HepG2 (cell line): ENCODE results near the gene AIFM1. TPM values are rescaled to one million over a fixed set of nuclear protein-coding genes. Genes with fewer than 3 reads are reported as not detected.

ENCODE experiments used
- CBX5 ChIP-seq: sonication (generic); formaldehyde crosslinking; IDR thresholded peaks from 2 replicates; pipeline ENCODE4 v1.4.0; 2020; ENCODE audit warnings: missing genetic modification reagents, borderline replicate concordance
- ZBTB10 ChIP-seq: sonication (generic); formaldehyde crosslinking; IDR thresholded peaks from 2 replicates; pipeline ENCODE4 v1.4.0; 2020; ENCODE audit warnings: missing genetic modification reagents, borderline replicate concordance
- ZNF687 ChIP-seq: sonication (generic); formaldehyde crosslinking; IDR thresholded peaks from 2 replicates; pipeline ENCODE4 v1.5.1; 2020; ENCODE audit warnings: mild to moderate bottlenecking, missing genetic modification reagents, moderate library complexity
- ZNF777 ChIP-seq: sonication (generic); formaldehyde crosslinking; IDR thresholded peaks from 2 replicates; pipeline ENCODE4 v1.4.0; 2020; ENCODE audit warnings: missing genetic modification reagents
- polyA plus RNA-seq, 8 experiments: library from polyadenylated mRNA; depleted of rRNA in 3 of 8; stranded (reverse) in 7 of 8; unstranded in 1 of 8; fragments of >200 nt; fragmentation: Illumina TruSeq in 4 of 8; extraction: Trizol in 4 of 8; gene quantifications; 2 replicates each; pipeline versions ENCODE4 v1.2.1 to v1.2.3, GENCODE V29; 2011 to 2016; ENCODE audit warnings: low read depth in 4 of 8, missing spikeins in 1 of 8, mixed read lengths in 1 of 8; ENCODE audit not compliant: insufficient read depth in 1 of 8
- total RNA-seq, 5 experiments: library from RNA; depleted of rRNA; stranded (reverse); fragments of >200 nt; fragmentation: Illumina TruSeq; extraction: Trizol; gene quantifications; 2 replicates each; pipeline ENCODE4 v1.2.3, GENCODE V29; 2016; ENCODE audit warnings: low read depth in 1 of 5
- TF ChIP-seq, protein P1 (sequence below): sonication (generic); formaldehyde crosslinking; IDR thresholded peaks from 2 replicates; pipeline ENCODE4 v1.9.0; 2021; ENCODE audit warnings: missing genetic modification reagents, borderline replicate concordance
- TF ChIP-seq, protein P2 (sequence below): sonication (generic); formaldehyde crosslinking; IDR thresholded peaks from 2 replicates; pipeline ENCODE4 v1.4.0; 2020; ENCODE audit warnings: missing genetic modification reagents, borderline replicate concordance
- TF ChIP-seq, protein P3 (sequence below): sonication (generic); IDR thresholded peaks from 2 replicates; pipeline ENCODE4 v1.6.1; 2016; ENCODE audit warnings: low read depth, borderline replicate concordance
- TF ChIP-seq, protein P4 (sequence below): sonication (generic); formaldehyde crosslinking; IDR thresholded peaks from 2 replicates; pipeline ENCODE4 v1.8.0; 2022; ENCODE audit warnings: mild to moderate bottlenecking, missing genetic modification reagents, moderate library complexity

AIFM1 gene
- total and polyA plus RNA-seq, 2 of the 13 experiments (the other 11 are each of a cell fraction or from before 2014, with no cell fraction given), result 42.8 to 46.9 TPM

- peak; percentile 49 for TF ChIP-seq ZNF687
- TF ChIP-seq, protein P1, sequence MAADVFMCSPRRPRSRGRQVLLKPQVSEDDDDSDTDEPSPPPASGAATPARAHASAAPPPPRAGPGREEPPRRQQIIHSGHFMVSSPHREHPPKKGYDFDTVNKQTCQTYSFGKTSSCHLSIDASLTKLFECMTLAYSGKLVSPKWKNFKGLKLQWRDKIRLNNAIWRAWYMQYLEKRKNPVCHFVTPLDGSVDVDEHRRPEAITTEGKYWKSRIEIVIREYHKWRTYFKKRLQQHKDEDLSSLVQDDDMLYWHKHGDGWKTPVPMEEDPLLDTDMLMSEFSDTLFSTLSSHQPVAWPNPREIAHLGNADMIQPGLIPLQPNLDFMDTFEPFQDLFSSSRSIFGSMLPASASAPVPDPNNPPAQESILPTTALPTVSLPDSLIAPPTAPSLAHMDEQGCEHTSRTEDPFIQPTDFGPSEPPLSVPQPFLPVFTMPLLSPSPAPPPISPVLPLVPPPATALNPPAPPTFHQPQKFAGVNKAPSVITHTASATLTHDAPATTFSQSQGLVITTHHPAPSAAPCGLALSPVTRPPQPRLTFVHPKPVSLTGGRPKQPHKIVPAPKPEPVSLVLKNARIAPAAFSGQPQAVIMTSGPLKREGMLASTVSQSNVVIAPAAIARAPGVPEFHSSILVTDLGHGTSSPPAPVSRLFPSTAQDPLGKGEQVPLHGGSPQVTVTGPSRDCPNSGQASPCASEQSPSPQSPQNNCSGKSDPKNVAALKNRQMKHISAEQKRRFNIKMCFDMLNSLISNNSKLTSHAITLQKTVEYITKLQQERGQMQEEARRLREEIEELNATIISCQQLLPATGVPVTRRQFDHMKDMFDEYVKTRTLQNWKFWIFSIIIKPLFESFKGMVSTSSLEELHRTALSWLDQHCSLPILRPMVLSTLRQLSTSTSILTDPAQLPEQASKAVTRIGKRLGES (CRISPR knock-in tag), result no peak
- TF ChIP-seq, protein P2, sequence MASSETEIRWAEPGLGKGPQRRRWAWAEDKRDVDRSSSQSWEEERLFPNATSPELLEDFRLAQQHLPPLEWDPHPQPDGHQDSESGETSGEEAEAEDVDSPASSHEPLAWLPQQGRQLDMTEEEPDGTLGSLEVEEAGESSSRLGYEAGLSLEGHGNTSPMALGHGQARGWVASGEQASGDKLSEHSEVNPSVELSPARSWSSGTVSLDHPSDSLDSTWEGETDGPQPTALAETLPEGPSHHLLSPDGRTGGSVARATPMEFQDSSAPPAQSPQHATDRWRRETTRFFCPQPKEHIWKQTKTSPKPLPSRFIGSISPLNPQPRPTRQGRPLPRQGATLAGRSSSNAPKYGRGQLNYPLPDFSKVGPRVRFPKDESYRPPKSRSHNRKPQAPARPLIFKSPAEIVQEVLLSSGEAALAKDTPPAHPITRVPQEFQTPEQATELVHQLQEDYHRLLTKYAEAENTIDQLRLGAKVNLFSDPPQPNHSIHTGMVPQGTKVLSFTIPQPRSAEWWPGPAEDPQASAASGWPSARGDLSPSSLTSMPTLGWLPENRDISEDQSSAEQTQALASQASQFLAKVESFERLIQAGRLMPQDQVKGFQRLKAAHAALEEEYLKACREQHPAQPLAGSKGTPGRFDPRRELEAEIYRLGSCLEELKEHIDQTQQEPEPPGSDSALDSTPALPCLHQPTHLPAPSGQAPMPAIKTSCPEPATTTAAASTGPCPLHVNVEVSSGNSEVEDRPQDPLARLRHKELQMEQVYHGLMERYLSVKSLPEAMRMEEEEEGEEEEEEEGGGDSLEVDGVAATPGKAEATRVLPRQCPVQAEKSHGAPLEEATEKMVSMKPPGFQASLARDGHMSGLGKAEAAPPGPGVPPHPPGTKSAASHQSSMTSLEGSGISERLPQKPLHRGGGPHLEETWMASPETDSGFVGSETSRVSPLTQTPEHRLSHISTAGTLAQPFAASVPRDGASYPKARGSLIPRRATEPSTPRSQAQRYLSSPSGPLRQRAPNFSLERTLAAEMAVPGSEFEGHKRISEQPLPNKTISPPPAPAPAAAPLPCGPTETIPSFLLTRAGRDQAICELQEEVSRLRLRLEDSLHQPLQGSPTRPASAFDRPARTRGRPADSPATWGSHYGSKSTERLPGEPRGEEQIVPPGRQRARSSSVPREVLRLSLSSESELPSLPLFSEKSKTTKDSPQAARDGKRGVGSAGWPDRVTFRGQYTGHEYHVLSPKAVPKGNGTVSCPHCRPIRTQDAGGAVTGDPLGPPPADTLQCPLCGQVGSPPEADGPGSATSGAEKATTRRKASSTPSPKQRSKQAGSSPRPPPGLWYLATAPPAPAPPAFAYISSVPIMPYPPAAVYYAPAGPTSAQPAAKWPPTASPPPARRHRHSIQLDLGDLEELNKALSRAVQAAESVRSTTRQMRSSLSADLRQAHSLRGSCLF (CRISPR knock-in tag), result no peak
- TF ChIP-seq, protein P3, sequence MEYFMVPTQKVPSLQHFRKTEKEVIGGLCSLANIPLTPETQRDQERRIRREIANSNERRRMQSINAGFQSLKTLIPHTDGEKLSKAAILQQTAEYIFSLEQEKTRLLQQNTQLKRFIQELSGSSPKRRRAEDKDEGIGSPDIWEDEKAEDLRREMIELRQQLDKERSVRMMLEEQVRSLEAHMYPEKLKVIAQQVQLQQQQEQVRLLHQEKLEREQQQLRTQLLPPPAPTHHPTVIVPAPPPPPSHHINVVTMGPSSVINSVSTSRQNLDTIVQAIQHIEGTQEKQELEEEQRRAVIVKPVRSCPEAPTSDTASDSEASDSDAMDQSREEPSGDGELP, result no peak
- no peak for TF ChIP-seq ZBTB10 (CRISPR knock-in tag)
- peak; percentile 70 for TF ChIP-seq ZNF777 (CRISPR knock-in tag)
- TF ChIP-seq, protein P4, sequence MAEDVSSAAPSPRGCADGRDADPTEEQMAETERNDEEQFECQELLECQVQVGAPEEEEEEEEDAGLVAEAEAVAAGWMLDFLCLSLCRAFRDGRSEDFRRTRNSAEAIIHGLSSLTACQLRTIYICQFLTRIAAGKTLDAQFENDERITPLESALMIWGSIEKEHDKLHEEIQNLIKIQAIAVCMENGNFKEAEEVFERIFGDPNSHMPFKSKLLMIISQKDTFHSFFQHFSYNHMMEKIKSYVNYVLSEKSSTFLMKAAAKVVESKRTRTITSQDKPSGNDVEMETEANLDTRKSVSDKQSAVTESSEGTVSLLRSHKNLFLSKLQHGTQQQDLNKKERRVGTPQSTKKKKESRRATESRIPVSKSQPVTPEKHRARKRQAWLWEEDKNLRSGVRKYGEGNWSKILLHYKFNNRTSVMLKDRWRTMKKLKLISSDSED (CRISPR knock-in tag), result no peak
- TF ChIP-seq CBX5 (CRISPR knock-in tag), result no peak
Measured at GRCh38 chrX:130171446-130172126, 5.9 kb upstream of the AIFM1 start, which contains the start of gene RAB33A (continued).
